Measurements from ENCODE around the gene SLC2A4RG.
A peak's percentile ranks its signal among the peaks of the same experiment; 100 is the strongest.

The SLC2A4RG gene

GRCh38 chr20:63693083-63693732 is 46.4 kb upstream of the SLC2A4RG start:
- DNase-seq (ENCODE audit: low read depth): no peak
- no peak for TF ChIP-seq CTCF (conservative IDR thresholded peaks at IDR 0.05; ENCODE audit: low read length)

GRCh38 chr20:63693733-63694583 is 45.6 kb upstream of the SLC2A4RG start:
- H3K4me3 ChIP-seq (ENCODE audit: low read length): no peak overlapping the region
- no peak for DNase-seq (ENCODE audit: low read depth)
- TF ChIP-seq CTCF (conservative IDR thresholded peaks at IDR 0.05; ENCODE audit: low read length): no peak

More at GRCh38 chr20:63693083-63693732, 46.4 kb upstream of the SLC2A4RG start:
- H3K4me3 ChIP-seq (ENCODE audit: low read length): no peak overlapping the region

- H3K4me3 ChIP-seq (ENCODE audit: low read length): no peak overlapping the region
- no peak for TF ChIP-seq CTCF (conservative IDR thresholded peaks at IDR 0.05; ENCODE audit: low read length)
- DNase-seq (ENCODE audit: low read depth): no peak
These were observed 44.8 kb upstream of the SLC2A4RG start for GRCh38 chr20:63694584-63695423.

- DNase-seq (ENCODE audit: low read depth): no peak
- no peak for TF ChIP-seq CTCF (conservative IDR thresholded peaks at IDR 0.05; ENCODE audit: low read length)
- H3K4me3 ChIP-seq (ENCODE audit: low read length): no peak overlapping the region
These were observed 43.9 kb upstream of the SLC2A4RG start for GRCh38 chr20:63695424-63696305.

GRCh38 chr20:63696306-63696627 is 43.3 kb upstream of the SLC2A4RG start:
- TF ChIP-seq CTCF (conservative IDR thresholded peaks at IDR 0.05; ENCODE audit: low read length): no peak
- no peak for DNase-seq (ENCODE audit: low read depth)

GRCh38 chr20:63696628-63697356 is 42.8 kb upstream of the SLC2A4RG start, which contains the start of gene TNFRSF6B:
Gene TNFRSF6B (plus strand): TSS chr20:63696652. CDS start chr20:63696768, 116 bp downstream.
- DNase-seq (ENCODE audit: low read depth): no peak
- no peak for TF ChIP-seq CTCF (conservative IDR thresholded peaks at IDR 0.05; ENCODE audit: low read length)
- H3K4me3 ChIP-seq (ENCODE audit: low read length): peak within 1 kb of the TSS; percentile 24

More at GRCh38 chr20:63696306-63696627, 43.3 kb upstream of the SLC2A4RG start:
- H3K4me3 ChIP-seq (ENCODE audit: low read length): no peak overlapping the region
